ENCODE measurements around the gene EPHB1. TPM values are rescaled to one million over a fixed set of nuclear protein-coding genes. Genes with fewer than 3 reads are reported as not detected.

The EPHB1 gene
- polyA plus RNA-seq, 3 donors = 0.06 to 0.55 TPM; not detected in 1

GRCh38 chr3:135075157-135075556 lies 280.1 kb downstream of the EPHB1 start:
- Histone ChIP-seq H3K36me3 (replicated peaks in 1 of 2; ENCODE audit: control insufficient read depth in 1 of 2, insufficient read depth in 2 of 2, low read length in 2 of 2) (no peaks in the 10 kb centered on the region), H3K4me1 (ENCODE audit: control insufficient read depth in 1 of 2, insufficient read depth in 2 of 2, low read length in 2 of 2) (no peaks in the 10 kb centered on the region), H3K4me3 (replicated peaks in 1 of 3; ENCODE audit: low read depth in 2 of 3, low read length in 3 of 3) (no peak overlapping the region), H2AFZ (ENCODE audit: insufficient read depth, low read depth, low read length, poor library complexity, severe bottlenecking) (no peak overlapping the region), H3K9ac (ENCODE audit: insufficient read depth, low read length, poor library complexity, severe bottlenecking) (no peak overlapping the region), H3K27me3 (ENCODE audit: control insufficient read depth in 2 of 2, insufficient read depth in 2 of 2, low read length in 2 of 2) (no peaks in the 10 kb centered on the region), H3K27ac (ENCODE audit: low read depth in 1 of 2, low read length in 2 of 2) (no peak overlapping the region), H3K9me3 (replicated peaks in 1 of 2; ENCODE audit: control insufficient read depth in 1 of 2, insufficient read depth in 1 of 2, low read length in 2 of 2) (peaks cover 0 to 7% of the 10 kb centered on the region in 2 donors), H4K20me1 (ENCODE audit: insufficient read depth, low read length) (no peaks in the 10 kb centered on the region), H3K4me2 (replicated peaks; ENCODE audit: extremely low read depth, low read length, poor library complexity, severe bottlenecking) (no peak overlapping the region), H3K79me2 (ENCODE audit: insufficient read depth, low read length) (no peaks in the 10 kb centered on the region)
- Mint-ChIP-seq H3K36me3 (no peaks in the 10 kb centered on the region), H3K4me3 (no peak overlapping the region), H3K4me1 (no peaks in the 10 kb centered on the region), H3K9me3 (peaks cover 5 to 18% (median 15%) of the 10 kb centered on the region in 7 donors), H3K27me3 (ENCODE audit: low read depth in 3 of 3) (peaks cover 0 to 1% (median 0%) of the 10 kb centered on the region in 3 donors), H3K27ac (no peak overlapping the region)
- intact Hi-C loops (cut with micrococcal nuclease) = no loop called here
- DNase-seq = no peak
- 83% methylated on average over 2 of the region's 3 CpGs for WGBS (ENCODE audit: insufficient coverage)
- TF ChIP-seq, protein P1, sequence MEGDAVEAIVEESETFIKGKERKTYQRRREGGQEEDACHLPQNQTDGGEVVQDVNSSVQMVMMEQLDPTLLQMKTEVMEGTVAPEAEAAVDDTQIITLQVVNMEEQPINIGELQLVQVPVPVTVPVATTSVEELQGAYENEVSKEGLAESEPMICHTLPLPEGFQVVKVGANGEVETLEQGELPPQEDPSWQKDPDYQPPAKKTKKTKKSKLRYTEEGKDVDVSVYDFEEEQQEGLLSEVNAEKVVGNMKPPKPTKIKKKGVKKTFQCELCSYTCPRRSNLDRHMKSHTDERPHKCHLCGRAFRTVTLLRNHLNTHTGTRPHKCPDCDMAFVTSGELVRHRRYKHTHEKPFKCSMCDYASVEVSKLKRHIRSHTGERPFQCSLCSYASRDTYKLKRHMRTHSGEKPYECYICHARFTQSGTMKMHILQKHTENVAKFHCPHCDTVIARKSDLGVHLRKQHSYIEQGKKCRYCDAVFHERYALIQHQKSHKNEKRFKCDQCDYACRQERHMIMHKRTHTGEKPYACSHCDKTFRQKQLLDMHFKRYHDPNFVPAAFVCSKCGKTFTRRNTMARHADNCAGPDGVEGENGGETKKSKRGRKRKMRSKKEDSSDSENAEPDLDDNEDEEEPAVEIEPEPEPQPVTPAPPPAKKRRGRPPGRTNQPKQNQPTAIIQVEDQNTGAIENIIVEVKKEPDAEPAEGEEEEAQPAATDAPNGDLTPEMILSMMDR (IDR thresholded peaks at IDR 0.05) = no peak

- intact Hi-C loops (cut with micrococcal nuclease) = no loop called here
- DNase-seq = no peak
Observed at GRCh38 chr3:135076341-135076740, 281.3 kb downstream of the EPHB1 start.

More at GRCh38 chr3:135076341-135076740, 281.3 kb downstream of the EPHB1 start:
- TF ChIP-seq, protein P1 (IDR thresholded peaks at IDR 0.05) = no peak
- H3K4me1 ChIP-seq (ENCODE audit: control insufficient read depth in 1 of 2, insufficient read depth in 2 of 2, low read length in 2 of 2) = no peaks in the 10 kb centered on the region
- H3K36me3 ChIP-seq (replicated peaks in 1 of 2; ENCODE audit: control insufficient read depth in 1 of 2, insufficient read depth in 2 of 2, low read length in 2 of 2) = no peaks in the 10 kb centered on the region
- no peak overlapping the region for H3K4me3 ChIP-seq (replicated peaks in 1 of 3; ENCODE audit: low read depth in 2 of 3, low read length in 3 of 3)
- H3K27ac ChIP-seq (ENCODE audit: low read depth in 1 of 2, low read length in 2 of 2) = no peak overlapping the region
- no peaks in the 10 kb centered on the region for H3K79me2 ChIP-seq (ENCODE audit: insufficient read depth, low read length)
- Mint-ChIP-seq H3K4me3 (no peak overlapping the region), H3K9me3 (peaks cover 3 to 19% (median 15%) of the 10 kb centered on the region in 7 donors), H3K27ac (no peak overlapping the region), H3K27me3 (ENCODE audit: low read depth in 3 of 3) (peaks cover 0 to 1% (median 0%) of the 10 kb centered on the region in 3 donors), H3K36me3 (no peaks in the 10 kb centered on the region), H3K4me1 (no peaks in the 10 kb centered on the region)
- peaks cover 0 to 7% of the 10 kb centered on the region in 2 donors for H3K9me3 ChIP-seq (replicated peaks in 1 of 2; ENCODE audit: control insufficient read depth in 1 of 2, insufficient read depth in 1 of 2, low read length in 2 of 2)
- H3K4me2 ChIP-seq (replicated peaks; ENCODE audit: extremely low read depth, low read length, poor library complexity, severe bottlenecking) = no peak overlapping the region
- H3K9ac ChIP-seq (ENCODE audit: insufficient read depth, low read length, poor library complexity, severe bottlenecking) = no peak overlapping the region
- H3K27me3 ChIP-seq (ENCODE audit: control insufficient read depth in 2 of 2, insufficient read depth in 2 of 2, low read length in 2 of 2) = no peaks in the 10 kb centered on the region
- H2AFZ ChIP-seq (ENCODE audit: insufficient read depth, low read depth, low read length, poor library complexity, severe bottlenecking) = no peak overlapping the region
- H4K20me1 ChIP-seq (ENCODE audit: insufficient read depth, low read length) = no peaks in the 10 kb centered on the region
